HG03045 (cell line): ENCODE results near the gene PLPP7.
"Not testable (repeated sequence)": the region's sequence is repeated elsewhere in the genome, so short reads cannot be mapped to it uniquely, and the experiment has no call there.

Source experiments
- ATAC-seq: cut with Tn5 transposase; IDR thresholded peaks from one replicate; pipeline ENCODE4 v1.9.1; 2021; ENCODE audit warnings: mild to moderate bottlenecking, moderate library complexity; ENCODE audit not compliant: unreplicated experiment

PLPP7 gene

DNA sequence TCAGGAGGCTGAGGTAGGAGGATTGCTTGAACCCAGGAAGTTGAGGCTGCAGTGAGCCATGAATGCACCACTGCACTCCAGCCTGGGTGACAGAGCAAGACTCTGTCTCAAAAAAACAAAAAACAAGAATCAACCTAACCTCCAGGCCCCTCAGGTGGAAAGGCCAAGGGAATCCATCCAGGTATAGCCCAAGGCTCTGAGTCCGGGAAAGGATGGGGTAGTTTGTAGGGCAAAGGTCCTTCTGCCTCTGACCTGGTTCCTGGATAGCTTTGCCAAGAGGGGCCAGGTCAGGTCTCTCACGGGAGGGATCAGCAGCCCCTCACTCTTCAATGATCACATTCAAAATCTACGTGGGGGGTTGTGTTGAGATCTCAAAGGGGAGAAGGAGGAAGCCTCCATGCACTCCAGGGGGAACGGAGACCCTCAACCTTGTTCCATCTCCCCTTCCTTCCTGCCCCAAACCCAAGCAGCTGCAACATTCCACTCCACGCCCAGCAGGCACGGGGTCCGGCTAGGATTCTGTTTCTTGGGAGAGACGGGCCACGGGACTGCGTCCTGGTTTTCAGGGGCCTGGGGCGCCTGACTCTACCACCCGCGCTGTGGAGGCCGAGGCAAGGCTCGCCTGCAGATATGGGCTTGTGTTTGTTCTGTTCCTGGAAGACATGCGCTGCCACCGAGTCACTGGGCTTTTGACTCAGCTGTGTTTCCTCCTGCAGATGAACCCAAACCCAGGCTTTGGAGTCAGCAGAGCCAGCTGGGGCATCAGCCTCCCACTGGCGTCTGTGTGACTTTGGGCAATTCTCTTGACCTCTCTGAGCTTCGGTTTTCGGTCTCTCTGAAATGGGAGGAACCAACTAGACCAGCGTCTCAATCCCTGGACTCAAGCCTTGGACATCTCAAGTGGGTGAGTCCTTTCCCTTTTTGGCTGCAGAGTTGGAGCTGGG is 35.5 kb downstream of the PLPP7 start:
- no peak for ATAC-seq

DNA sequence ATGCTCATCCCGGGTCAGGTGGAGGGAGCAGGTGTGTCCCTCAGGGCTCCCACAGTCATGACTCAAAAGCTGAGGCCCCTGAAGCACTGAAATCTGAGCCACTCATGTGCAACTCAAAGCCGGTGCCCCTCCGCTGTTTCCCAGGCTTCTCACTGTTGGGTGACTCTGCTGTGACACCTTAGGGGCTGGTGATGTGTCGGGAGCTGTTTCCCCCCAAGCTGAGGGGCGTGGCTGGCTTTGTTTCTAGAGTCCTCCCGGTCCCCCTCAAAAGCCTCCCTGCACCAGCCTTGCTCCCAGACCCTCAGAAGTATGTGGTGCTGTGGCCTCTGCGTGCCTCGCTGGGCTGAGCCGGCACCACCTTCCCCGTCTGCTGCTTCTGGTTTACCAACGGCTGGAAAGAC is 39.7 kb downstream of the PLPP7 start:
- no peak for ATAC-seq

DNA sequence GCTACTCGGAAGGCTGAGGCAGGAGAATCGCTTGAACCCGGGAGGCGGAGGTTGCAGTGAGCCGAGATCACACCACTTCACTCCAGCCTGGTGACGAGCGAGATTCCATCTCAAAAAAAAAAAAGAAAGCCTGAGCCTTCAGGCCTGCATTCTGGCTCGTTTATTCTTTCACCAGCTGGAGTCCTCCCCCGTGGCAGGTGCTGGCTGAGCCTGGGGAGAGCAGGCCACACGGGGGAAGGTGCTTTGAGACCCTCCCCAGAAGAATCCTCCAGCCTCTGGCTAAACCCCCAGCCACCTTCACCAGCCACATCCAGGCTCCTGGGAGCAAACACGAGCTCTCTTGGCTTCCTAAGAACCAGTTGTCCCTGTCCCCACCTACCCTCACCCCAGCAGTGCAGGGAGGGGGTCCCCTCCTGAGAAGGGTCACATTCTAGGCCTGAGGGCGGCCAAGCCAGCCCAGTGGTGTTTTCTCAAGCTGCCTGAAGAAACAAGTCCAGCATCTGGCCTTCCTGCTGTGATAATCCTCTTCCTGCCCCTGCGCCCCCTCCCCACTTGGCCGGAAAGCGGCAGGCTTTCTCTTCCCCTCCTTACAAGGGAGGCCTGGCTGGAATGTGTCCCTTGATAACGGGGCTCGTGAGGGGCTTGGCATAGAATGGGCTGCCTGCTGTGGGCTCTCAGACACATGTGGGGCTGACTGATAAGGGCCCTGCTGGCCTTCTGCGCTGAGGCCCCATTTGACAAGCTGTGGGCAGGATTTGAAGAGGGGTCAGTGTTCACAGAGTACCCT is 41.5 kb downstream of the PLPP7 start:
- no peak for ATAC-seq

DNA sequence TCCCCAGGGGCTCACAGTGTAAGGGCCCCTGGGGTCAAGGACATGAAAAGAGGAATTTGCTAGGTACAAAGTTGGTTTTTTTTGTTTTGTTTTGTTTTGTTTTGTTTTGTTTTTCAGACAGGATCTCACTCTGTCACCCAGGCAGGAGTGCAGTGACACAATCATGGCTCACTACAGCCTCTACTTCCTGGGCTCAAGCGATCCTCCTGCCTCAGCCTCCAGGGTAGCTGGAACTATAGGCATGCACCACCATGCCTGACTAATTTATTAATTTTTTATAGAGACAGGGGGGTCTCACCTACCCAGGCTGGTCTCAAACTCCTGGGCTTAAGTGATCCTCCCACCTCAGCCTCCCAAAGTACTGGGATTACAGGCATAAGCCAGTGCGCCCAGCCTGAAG is 42.5 kb downstream of the PLPP7 start:
- not testable (repeated sequence) for ATAC-seq

DNA sequence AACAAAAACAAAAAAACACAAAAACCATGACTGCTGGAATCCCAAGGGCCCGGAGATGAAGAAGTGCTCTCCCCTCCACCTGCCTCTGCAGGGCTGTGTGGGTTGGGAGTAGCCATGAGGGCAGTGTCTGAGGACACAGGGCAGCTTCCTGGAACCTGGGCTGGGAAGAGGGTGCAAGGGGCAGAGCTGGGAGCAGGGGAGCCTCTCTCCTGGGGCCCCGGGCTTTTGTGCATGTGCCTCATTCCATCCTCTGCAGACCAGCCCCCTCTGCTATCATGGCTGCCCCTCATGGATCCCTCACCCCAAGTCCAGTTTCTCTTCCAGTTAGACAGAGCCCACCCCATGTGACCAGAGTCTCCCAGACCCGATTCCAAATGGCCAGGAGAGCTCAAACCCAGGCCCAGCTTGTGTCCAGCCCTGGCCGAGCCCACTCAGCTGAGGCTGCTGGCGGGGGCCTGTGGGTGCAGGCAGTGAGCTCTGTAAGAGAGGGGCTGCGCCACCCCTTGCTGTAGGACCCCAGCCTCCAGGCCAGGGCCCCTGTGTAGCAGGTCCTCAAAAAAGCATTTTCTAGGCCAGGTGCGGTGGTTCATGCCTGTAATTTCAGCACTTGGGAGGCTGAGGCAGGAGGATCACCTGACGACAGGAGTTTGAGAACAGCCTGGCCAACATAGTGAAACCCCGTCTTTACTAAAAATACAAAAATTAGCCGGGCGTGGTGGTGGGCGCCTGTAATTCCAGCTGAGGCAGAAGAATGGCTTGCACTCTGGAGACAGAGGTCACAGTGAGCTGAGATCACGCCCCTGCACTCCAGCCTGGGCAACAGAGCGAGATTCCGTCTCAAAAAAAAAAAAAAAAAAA is 44.5 kb downstream of the PLPP7 start:
- no peak for ATAC-seq

DNA sequence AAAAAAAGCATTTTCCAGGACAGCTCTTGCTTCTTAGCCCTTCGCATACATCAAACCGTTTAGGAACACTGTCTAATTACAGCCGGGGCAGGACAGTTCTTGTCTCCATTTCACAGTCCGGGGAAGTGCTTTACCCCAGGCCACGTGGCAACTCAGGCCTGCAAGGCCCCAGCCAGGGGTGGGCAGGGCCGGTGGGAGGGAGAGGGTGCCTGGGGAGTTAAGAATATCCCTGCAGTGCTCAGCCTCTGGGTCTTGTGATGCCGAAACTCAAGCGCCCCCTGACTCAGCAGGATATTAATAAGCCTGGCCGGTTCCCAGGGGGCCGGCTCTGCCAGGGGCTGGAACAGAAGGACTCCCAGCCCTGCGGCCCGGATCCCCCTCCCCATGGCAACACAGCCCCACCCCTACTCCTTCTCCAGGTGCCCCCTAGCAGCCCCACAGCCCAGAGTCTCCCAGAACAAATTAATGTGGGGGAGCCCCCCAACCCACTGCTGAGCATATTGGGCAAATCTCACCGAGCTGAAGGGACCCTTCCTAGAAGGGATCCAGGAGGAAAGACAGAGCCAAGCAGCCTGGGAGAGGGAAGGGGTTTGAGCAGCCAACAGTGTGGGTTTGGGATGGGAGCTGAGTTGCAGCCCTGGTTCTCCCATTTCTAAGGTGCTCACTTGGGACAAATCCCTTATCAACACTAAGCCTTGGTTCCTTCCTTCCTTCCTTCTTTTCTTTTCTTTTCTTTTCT is 45.3 kb downstream of the PLPP7 start:
- no peak for ATAC-seq

DNA sequence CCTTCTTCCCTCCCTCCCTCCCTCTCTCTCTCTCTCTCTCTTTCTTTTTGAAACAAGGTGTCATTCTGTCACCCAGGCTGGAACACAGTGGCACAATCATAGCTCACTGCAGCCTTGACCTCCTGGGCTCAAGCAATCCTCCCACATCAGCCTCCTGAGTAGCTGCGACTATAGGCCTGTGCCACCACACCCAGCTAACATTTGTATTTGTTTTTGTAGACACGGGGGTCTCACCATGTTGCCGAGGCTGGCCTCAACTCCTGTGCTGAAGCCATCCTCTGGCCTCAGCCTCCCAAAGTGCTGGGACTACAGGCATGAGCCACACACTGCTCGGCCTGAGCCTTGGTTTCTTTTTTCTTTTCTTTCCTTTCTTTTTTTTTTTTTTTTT is 45.8 kb downstream of the PLPP7 start:
- ATAC-seq, result no peak

DNA sequence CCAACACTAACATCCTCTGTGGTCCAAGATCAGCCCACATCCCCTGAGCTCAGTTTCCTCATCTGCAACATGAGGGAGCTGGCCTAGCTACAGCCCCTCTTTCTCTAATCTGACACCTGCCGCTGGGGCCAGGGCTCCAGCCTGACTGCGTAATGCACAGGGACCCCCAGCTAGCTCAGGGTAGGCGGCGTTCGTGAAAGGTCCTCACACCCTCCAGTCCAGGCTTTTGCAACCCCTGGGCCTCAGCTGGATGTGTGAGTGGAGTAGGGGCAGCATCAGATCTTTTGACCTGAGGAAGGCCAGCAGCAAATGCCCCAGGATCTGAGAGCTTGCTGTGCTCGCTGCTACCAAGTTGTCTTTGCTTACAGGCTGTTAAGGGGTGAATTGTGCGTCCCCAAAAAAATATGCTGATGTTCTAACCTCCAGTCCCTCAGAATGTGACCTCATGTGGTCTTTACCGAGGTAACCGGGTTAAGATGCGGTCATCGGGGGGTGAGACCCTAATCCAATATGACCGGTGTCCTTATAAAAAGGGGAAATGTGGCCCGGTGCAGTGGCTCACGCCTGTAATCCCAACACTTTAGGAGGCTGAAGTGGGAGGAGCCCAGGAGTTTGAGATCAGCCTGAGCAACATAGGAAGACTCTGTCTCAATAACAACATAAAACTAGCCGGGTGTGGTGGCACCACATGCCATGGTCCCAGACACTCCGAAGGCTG is 47.8 kb downstream of the PLPP7 start:
- ATAC-seq, result no peak

DNA sequence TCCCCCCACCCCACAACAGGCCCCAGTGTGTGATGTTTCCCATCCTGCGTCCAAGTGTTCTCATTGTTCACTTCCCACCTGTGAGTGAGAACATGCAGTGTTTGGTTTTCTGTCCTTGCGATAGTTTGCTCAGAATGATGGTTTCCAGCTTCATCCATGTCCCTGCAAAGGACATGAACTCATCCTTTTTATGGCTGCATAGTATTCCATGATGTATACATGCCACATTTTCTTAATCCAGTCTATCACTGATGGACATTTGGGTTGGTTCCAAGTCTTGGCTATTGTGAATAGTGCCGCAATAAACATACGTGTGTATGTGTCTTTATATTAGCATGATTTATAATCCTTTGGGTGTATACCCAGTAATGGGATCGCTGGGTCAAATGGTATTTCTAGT is 49.7 kb downstream of the PLPP7 start:
- not testable (repeated sequence) for ATAC-seq

DNA sequence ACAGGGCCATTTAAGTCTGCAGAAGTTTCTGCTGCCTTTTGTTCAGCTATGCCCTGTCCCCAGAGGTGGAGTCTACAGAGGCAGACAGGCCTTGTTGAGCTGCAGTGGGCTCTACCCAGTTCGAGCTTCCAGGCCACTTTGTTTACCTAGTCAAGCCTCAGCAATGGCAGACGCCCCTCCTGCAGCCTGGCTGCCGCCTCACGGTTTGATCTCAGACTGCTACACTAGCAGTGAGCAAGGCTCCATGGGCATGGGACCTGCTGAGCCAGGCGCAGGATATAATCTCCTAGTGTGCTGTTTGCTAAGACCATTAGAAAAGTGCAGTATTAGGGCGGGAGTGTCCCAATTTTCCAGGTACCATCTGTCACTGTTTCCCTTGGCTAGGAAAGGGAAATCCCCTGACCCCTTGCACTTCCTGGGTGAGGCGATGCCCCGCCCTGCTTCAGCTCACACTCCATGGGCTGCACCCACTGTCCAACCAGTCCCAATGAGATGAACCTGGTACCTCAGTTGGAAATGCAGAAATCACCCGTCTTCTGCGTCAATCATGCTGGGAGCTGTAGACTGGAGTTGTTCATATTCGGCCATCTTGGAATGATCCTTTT is 55.5 kb downstream of the PLPP7 start:
- ATAC-seq, result not testable (repeated sequence)

DNA sequence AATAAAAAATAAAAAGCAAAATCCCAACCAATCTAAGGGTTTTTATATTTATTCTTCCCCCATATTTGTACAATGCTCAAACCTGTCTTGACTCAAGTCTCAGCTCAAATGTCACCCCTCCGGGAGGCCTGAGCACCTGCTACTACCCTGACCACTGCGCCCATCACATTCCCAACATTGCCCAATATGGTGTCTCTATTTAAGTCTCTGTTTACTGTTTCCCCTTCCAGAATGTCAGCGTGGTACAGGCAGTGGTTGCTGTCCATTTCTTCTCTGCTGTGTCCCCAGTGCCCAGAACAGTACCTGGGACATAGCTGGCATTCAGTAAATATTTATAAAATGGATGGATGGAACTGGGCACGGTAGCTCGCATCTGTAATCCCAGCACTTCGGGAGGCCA is 57.0 kb downstream of the PLPP7 start:
- no peak for ATAC-seq

DNA sequence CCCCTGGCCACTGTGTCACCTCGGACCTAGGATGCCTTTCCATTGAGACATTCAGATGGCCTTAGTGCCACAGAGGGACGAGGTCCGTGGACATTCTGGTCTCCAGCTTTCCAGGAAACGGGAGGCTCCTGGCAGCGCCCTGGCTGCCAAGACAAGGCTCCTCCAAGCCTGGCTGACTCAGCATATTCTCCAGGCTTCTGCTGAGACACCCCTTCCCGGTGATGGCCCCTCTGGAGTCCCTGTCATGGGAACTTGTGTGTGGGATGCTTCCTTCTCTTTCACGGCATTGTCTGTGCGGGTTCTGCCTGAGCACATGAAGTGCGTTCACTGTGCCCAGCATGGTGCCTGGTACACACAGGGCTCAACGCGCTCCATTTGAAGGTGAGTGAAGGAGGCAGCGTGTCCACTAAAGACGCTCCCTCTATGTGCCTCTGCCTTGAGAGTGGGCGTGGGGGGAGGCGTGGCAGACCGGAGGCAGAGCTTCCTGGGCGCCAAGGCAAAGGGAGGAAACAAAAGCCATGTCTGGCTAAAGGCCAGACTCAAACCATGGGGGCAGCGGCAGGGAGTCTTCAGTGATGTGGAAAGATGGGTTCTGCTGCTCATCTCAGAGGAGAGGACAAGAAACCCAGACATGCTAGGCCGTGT is 58.0 kb downstream of the PLPP7 start:
- ATAC-seq, result no peak

DNA sequence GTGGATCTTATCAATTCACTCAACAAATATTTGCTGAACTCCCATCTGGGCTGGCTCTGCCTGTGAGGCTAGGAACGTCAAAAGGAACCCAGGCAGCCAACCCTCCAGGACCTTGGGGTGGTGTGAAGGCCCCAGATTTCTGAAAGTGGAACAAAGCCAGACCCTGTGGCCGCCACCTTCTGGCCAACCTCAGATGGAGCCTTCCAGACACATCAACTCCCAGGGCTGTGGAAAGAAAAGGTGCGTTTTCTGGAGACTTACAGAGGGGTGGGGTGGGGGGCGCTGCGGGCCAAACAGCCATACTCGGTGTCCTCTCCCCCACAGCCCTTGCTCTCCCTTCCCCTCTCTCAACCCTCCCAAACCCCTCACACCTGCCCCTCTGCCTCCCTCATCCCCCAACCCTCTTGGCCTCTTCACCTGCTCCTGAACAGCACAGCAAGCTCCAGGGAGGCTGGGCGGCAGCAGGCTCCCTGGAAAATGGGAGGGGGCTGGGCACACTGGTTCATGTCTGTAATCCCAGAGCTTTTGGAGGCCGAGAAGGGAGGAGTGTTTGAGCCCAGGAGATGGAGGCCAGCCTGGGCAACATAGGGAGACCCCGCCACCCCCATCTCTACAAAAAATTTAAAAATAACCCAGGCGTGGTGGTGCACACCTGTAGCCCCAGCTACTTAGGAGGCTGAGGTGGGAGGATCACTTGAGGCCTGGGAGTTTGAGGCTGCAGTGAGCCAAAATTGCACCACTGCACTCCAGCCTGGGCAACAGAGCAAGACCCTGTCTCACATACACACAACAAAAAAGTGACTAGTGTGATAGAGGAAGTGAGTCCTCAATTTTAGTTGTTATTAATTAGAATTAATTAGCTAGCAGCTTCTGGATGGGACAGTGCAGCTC is 59.4 kb downstream of the PLPP7 start:
- ATAC-seq, result no peak

DNA sequence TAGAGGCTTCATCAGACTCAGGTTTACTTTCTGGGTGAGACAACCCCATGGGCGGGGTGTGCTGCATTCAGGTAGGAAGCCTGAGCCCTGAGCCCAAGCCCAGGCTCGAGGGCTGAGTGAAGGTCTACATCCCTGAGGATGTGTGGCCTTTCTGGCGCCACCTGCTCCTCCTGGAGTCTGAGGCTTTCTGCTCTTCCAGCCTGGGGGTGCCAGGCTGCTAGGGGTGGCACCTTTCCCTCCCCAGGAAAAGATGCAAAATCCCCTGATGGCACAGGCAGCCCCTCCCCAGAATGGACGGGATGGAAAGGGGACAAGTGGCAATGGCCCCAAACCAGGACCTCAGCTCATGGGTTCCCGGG is 60.0 kb downstream of the PLPP7 start:
- no peak for ATAC-seq

DNA sequence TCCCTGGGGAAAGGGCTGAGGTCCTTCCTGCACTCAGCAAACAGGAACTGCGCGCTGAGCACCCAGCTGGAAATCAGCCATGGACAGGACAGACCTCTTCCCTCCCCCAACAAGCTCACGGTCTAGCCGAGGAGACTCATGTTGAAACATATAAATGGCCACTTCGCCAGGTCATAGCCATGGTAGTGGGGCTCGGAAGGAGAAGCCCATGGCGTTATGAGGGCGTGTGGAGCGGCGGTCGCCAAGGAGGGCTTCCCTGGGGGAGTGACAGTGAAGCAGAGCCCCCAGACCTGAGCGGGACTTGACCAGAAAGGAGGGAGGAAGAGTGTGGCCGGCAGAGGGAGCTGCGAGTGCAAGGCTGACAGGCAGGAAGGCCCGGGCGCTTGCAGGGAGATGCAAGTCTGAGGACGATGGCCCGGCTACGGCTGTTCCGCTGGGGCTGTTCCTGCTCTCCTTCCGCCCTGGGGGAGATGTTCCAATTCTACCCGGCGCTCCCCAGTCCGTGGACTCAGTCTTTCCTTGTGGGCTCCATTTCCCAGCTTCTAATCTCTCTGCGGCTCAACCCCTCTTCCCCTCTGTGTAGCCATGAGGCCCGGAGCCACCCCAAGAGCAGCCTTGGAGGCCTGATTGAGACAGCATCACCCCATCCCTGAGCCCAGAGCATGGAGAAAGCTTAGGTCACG is 60.5 kb downstream of the PLPP7 start:
- ATAC-seq, result no peak

DNA sequence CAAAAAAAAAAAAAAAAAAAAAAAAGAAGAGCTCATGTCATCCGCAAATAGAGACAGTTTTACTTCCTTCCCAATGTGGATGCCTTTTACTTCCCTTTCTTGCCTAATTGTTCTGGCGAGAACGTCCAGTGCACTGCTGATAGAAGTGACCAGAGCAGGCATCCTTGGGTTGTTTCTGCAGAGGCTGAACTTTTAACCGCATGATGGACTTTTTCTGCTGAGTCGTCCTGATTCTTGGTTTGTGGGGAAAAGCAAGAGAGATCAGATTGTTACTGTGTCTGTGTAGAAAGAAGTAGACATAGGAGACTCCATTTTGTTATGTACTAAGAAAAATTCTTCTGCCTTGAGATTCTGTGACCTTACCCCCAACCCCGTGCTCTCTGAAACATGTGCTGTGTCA is 67.0 kb downstream of the PLPP7 start:
- ATAC-seq, result not testable (repeated sequence)

DNA sequence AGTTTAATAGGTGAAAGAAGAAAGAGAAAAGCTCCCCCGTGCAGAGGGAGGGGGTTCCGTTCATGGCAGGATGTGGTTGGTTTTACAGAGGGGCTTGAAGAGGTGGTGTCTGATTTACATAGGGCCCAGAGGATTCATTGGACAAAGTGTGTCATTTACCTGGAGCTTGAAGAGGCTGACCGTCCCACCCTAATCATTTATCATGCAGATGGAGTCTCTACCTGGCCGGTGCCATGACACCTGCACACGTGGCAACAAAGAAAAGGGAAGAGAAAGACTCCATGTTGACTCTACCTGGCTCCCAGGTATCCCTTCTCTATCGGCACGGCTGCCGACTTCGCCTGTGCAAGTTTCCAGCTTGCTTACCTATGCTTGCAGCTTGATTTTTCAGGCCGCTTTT is 69.0 kb downstream of the PLPP7 start:
- no peak for ATAC-seq
